Liver (tissue), 9 donors: ENCODE data around the gene TFCP2. TPM values are rescaled to one million over a fixed set of nuclear protein-coding genes. Genes with fewer than 3 reads are reported as not detected.

Source experiments
- DNase-seq: peaks from one replicate; pipeline ENCODE4 v3.0.0-alpha.2; 2017; ENCODE audit warnings: low spot score
- H3K27ac ChIP-seq, 2 donors: one replicate each; pipeline ENCODE4 v1.7.0; 2013; ENCODE audit warnings: inconsistent platforms in 2 of 2, low read length in 2 of 2, control low read depth in 1 of 2, low read depth in 1 of 2, mild to moderate bottlenecking in 1 of 2
- H3K27me3 ChIP-seq, 4 donors: one replicate each; pipeline versions ENCODE4 v1.6.1 to v1.7.0; 2013; ENCODE audit warnings: low read length in 3 of 4, inconsistent platforms in 1 of 4, mild to moderate bottlenecking in 1 of 4, moderate library complexity in 1 of 4; ENCODE audit not compliant: control insufficient read depth in 4 of 4, insufficient read depth in 4 of 4
- H3K36me3 ChIP-seq, 4 donors: one replicate each; pipeline versions ENCODE4 v1.6.1 to v1.7.0; 2013; ENCODE audit warnings: low read length in 3 of 4, mild to moderate bottlenecking in 3 of 4, low read depth in 1 of 4, moderate library complexity in 1 of 4; ENCODE audit not compliant: control insufficient read depth in 4 of 4, insufficient read depth in 3 of 4
- H3K4me1 ChIP-seq, 4 donors: one replicate each; pipeline versions ENCODE4 v1.6.1 to v1.7.0; 2013; ENCODE audit warnings: low read length in 3 of 4, mild to moderate bottlenecking in 3 of 4, moderate library complexity in 1 of 4; ENCODE audit not compliant: control insufficient read depth in 4 of 4, insufficient read depth in 4 of 4
- H3K4me3 ChIP-seq, 3 donors: one replicate each; pipeline versions ENCODE4 v1.6.1 to v1.7.0; 2013; ENCODE audit warnings: low read length in 3 of 3, control low read depth in 1 of 3, low read depth in 1 of 3, mild to moderate bottlenecking in 1 of 3
- H3K9ac ChIP-seq, 2 donors: one replicate each; pipeline ENCODE4 v1.7.0; 2013; ENCODE audit warnings: low read length in 2 of 2, mild to moderate bottlenecking in 2 of 2, moderate library complexity in 2 of 2, control low read depth in 1 of 2, low read depth in 1 of 2
- H3K9me3 ChIP-seq, 4 donors: one replicate each; pipeline versions ENCODE4 v1.6.1 to v1.7.0; 2013; ENCODE audit warnings: low read length in 3 of 4; ENCODE audit not compliant: control insufficient read depth in 4 of 4
- EGR1 ChIP-seq, 2 donors: IDR thresholded peaks; 2 replicates each; pipeline ENCODE4 v1.6.1; 2016 to 2018; ENCODE audit warnings: antibody characterized with exemption in 2 of 2, low read depth in 2 of 2
- FOXA1 ChIP-seq: IDR thresholded peaks from 2 replicates; pipeline ENCODE4 v1.6.1; 2016; ENCODE audit warnings: antibody characterized with exemption
- FOXA2 ChIP-seq: IDR thresholded peaks from 2 replicates; pipeline ENCODE4 v1.6.1; 2016; ENCODE audit warnings: antibody characterized with exemption
- GABPA ChIP-seq, 2 donors: IDR thresholded peaks in 1 of 2; conservative IDR thresholded peaks in 1 of 2; 2 replicates each; pipeline ENCODE4 v1.6.1; 2016; ENCODE audit warnings: antibody characterized with exemption in 2 of 2, mild to moderate bottlenecking in 1 of 2, moderate library complexity in 1 of 2
- HNF4A ChIP-seq, 2 donors: conservative IDR thresholded peaks; 2 replicates each; pipeline ENCODE4 v1.6.1; 2016; ENCODE audit warnings: antibody characterized with exemption in 2 of 2, mild to moderate bottlenecking in 2 of 2
- HNF4G ChIP-seq: IDR thresholded peaks from 2 replicates; pipeline ENCODE4 v1.6.1; 2016; ENCODE audit warnings: antibody characterized with exemption
- JUND ChIP-seq, 2 donors: IDR thresholded peaks; 2 replicates each; pipeline ENCODE4 v1.6.1; 2016; ENCODE audit warnings: antibody characterized with exemption in 2 of 2
- NR2F2 ChIP-seq: IDR thresholded peaks from 2 replicates; pipeline ENCODE4 v1.6.1; 2016; ENCODE audit warnings: antibody characterized with exemption
- RAD21 ChIP-seq, 2 donors: IDR thresholded peaks; 2 replicates each; pipeline ENCODE4 v1.6.1; 2016; ENCODE audit warnings: antibody characterized with exemption in 2 of 2, mild to moderate bottlenecking in 2 of 2
- RXRA ChIP-seq, 2 donors: IDR thresholded peaks; 2 replicates each; pipeline ENCODE4 v1.6.1; 2017 to 2018; ENCODE audit warnings: antibody characterized with exemption in 2 of 2, mild to moderate bottlenecking in 1 of 2
- SP1 ChIP-seq: IDR thresholded peaks from 2 replicates; pipeline ENCODE4 v1.6.1; 2018; ENCODE audit warnings: antibody characterized with exemption, mild to moderate bottlenecking
- TAF1 ChIP-seq: conservative IDR thresholded peaks from 2 replicates; pipeline ENCODE4 v1.6.1; 2016; ENCODE audit warnings: antibody characterized with exemption, mild to moderate bottlenecking
- YY1 ChIP-seq: IDR thresholded peaks from 2 replicates; pipeline ENCODE4 v1.6.1; 2016; ENCODE audit warnings: antibody characterized with exemption, mild to moderate bottlenecking
- WGBS: extraction: QIAGEN DNeasy Blood & Tissue Kit; methylation state at CpG from one replicate; pipeline ENCODE4 v1.1.7; 2013; 5-methylcytosine and 5-hydroxymethylcytosine counted together
- polyA plus RNA-seq, 2 donors: library from polyadenylated mRNA; stranded (reverse) in 1 of 2; unstranded in 1 of 2; fragments of 200-250 nt in 1 of 2; fragments of >200 nt in 1 of 2; fragmentation: Nextera tagmentation in 1 of 2; extraction: Ambion mirVana in 1 of 2; gene quantifications; one replicate each; pipeline versions ENCODE4 v1.2.1 to v1.2.3, GENCODE V29; 2013 to 2015
- total RNA-seq, 2 donors: library from RNA; depleted of rRNA; stranded (reverse); fragments of >200 nt; gene quantifications; one replicate each; pipeline ENCODE4 v1.2.3, GENCODE V29; 2014
- TF ChIP-seq, protein P1 (sequence below): IDR thresholded peaks from 2 replicates; pipeline ENCODE4 v1.6.1; 2016; ENCODE audit warnings: antibody characterized with exemption
- TF ChIP-seq, protein P2 (sequence below): fragments of 150-350 bp; IDR thresholded peaks from 2 replicates; pipeline ENCODE4 v1.5.1; 2017; ENCODE audit warnings: improper control_type of control experiment, low read depth, low read length; ENCODE audit not compliant: missing input control
- TF ChIP-seq, protein P3 (sequence below): IDR thresholded peaks from 2 replicates; pipeline ENCODE4 v1.6.1; 2016; ENCODE audit warnings: antibody characterized with exemption
- TF ChIP-seq, protein P4 (sequence below): IDR thresholded peaks from 2 replicates; pipeline ENCODE4 v1.6.1; 2016; ENCODE audit warnings: antibody characterized with exemption
- TF ChIP-seq, protein P5 (sequence below): IDR thresholded peaks from 2 replicates; pipeline ENCODE4 v1.6.1; 2016; ENCODE audit warnings: antibody characterized with exemption, mild to moderate bottlenecking
- donor health status: healthy.
- donor health status: healthy.
- donor health status: healthy.
- donor health status: healthy.
- donor health status: healthy.

The TFCP2 gene
- total and polyA plus RNA-seq, 4 donors: 1.6 to 8.6 (median 5.1) TPM

DNA sequence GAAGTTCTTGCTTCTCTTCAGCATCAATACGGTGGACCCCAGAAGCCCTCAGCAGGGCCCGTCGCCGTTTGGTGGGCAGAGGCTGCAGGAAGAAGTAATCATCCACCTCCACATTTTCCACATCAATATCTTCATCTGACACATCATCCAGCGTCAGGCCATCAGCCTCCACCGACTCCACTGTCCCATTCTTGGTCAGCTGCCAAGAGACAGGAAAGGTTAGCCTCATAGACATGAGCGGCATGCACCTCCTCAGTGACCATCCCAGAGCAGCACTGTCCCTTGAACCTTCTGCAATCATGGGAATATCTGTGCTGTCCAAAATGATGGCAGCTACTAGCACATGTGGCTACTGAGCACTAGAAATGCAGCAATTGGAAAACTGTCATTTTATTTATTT, 105.2 kb downstream of the TFCP2 start:
- H3K4me1 ChIP-seq: peaks cover 0 to 6% (median 0%) of the 10 kb centered on the region in 4 donors
- TF ChIP-seq, protein P1, sequence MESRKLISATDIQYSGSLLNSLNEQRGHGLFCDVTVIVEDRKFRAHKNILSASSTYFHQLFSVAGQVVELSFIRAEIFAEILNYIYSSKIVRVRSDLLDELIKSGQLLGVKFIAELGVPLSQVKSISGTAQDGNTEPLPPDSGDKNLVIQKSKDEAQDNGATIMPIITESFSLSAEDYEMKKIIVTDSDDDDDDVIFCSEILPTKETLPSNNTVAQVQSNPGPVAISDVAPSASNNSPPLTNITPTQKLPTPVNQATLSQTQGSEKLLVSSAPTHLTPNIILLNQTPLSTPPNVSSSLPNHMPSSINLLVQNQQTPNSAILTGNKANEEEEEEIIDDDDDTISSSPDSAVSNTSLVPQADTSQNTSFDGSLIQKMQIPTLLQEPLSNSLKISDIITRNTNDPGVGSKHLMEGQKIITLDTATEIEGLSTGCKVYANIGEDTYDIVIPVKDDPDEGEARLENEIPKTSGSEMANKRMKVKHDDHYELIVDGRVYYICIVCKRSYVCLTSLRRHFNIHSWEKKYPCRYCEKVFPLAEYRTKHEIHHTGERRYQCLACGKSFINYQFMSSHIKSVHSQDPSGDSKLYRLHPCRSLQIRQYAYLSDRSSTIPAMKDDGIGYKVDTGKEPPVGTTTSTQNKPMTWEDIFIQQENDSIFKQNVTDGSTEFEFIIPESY: no peak
- no peak for TF ChIP-seq EGR1 (IDR thresholded peaks at IDR 0.05; ENCODE audit: low read depth in 2 of 2)
- no peak for TF ChIP-seq NR2F2
- TF ChIP-seq, protein P2, sequence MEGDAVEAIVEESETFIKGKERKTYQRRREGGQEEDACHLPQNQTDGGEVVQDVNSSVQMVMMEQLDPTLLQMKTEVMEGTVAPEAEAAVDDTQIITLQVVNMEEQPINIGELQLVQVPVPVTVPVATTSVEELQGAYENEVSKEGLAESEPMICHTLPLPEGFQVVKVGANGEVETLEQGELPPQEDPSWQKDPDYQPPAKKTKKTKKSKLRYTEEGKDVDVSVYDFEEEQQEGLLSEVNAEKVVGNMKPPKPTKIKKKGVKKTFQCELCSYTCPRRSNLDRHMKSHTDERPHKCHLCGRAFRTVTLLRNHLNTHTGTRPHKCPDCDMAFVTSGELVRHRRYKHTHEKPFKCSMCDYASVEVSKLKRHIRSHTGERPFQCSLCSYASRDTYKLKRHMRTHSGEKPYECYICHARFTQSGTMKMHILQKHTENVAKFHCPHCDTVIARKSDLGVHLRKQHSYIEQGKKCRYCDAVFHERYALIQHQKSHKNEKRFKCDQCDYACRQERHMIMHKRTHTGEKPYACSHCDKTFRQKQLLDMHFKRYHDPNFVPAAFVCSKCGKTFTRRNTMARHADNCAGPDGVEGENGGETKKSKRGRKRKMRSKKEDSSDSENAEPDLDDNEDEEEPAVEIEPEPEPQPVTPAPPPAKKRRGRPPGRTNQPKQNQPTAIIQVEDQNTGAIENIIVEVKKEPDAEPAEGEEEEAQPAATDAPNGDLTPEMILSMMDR: no peak
- TF ChIP-seq HNF4G: no peak
- no peak for TF ChIP-seq YY1
- TF ChIP-seq RXRA (IDR thresholded peaks at IDR 0.05): no peak
- TF ChIP-seq RAD21 (IDR thresholded peaks at IDR 0.05): no peak
- TF ChIP-seq, protein P3, sequence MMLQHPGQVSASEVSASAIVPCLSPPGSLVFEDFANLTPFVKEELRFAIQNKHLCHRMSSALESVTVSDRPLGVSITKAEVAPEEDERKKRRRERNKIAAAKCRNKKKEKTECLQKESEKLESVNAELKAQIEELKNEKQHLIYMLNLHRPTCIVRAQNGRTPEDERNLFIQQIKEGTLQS: no peak
- H3K9me3 ChIP-seq: no peaks in the 10 kb centered on the region
- H3K27me3 ChIP-seq: no peaks in the 10 kb centered on the region
- H3K36me3 ChIP-seq: peaks cover 8 to 43% (median 20%) of the 10 kb centered on the region in 4 donors
- WGBS: 92% methylated on average over 7 of the region's 7 CpGs
- H3K27ac ChIP-seq: no peak overlapping the region
- DNase-seq: no peak
- H3K9ac ChIP-seq: no peak overlapping the region
- no peak overlapping the region for H3K4me3 ChIP-seq

DNA sequence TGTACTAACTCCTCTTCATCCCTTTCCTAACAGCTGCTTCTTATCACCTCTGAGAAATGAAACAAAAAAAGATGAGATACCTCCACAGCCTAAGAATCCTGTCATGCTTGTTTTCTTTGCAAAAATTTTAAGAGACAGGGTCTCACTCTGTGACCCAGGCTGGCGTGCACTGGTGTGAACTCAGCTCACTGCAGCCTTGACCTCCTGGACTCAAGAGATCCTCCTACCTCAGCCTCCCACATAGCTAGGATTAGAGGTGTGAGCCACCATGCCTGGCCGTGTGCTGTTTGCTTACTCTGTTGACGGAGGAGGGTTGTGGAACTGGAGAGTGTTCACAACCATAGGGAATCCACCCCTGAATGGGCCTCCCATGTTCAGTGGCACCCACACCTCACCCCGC, 105.7 kb downstream of the TFCP2 start:
- DNase-seq: no peak
- 96% methylated on average over 4 of the region's 4 CpGs for WGBS
- Histone ChIP-seq H3K4me3 (no peak overlapping the region), H3K27me3 (no peaks in the 10 kb centered on the region), H3K9me3 (no peaks in the 10 kb centered on the region), H3K36me3 (peaks cover 6 to 46% (median 21%) of the 10 kb centered on the region in 4 donors), H3K27ac (no peak overlapping the region), H3K4me1 (peaks cover 0 to 8% (median 0%) of the 10 kb centered on the region in 4 donors), H3K9ac (no peak overlapping the region)
- TF ChIP-seq RXRA (IDR thresholded peaks at IDR 0.05) (no peak), HNF4A (conservative IDR thresholded peaks at IDR 0.05) (no peak), GABPA (IDR thresholded peaks at IDR 0.05 in 1 of 2, conservative IDR thresholded peaks at IDR 0.05 in 1 of 2) (no peak), JUND (IDR thresholded peaks at IDR 0.05) (no peak), FOXA1 (no peak), FOXA2 (no peak), NR2F2 (no peak), EGR1 (IDR thresholded peaks at IDR 0.05; ENCODE audit: low read depth in 2 of 2) (no peak), HNF4G (no peak), SP1 (no peak), TAF1 (no peak), RAD21 (IDR thresholded peaks at IDR 0.05) (no peak), YY1 (no peak)
- TF ChIP-seq, protein P4, sequence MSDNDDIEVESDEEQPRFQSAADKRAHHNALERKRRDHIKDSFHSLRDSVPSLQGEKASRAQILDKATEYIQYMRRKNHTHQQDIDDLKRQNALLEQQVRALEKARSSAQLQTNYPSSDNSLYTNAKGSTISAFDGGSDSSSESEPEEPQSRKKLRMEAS: no peak
- TF ChIP-seq, protein P2: no peak
- TF ChIP-seq, protein P1: no peak
- TF ChIP-seq, protein P3: no peak
- TF ChIP-seq, protein P5, sequence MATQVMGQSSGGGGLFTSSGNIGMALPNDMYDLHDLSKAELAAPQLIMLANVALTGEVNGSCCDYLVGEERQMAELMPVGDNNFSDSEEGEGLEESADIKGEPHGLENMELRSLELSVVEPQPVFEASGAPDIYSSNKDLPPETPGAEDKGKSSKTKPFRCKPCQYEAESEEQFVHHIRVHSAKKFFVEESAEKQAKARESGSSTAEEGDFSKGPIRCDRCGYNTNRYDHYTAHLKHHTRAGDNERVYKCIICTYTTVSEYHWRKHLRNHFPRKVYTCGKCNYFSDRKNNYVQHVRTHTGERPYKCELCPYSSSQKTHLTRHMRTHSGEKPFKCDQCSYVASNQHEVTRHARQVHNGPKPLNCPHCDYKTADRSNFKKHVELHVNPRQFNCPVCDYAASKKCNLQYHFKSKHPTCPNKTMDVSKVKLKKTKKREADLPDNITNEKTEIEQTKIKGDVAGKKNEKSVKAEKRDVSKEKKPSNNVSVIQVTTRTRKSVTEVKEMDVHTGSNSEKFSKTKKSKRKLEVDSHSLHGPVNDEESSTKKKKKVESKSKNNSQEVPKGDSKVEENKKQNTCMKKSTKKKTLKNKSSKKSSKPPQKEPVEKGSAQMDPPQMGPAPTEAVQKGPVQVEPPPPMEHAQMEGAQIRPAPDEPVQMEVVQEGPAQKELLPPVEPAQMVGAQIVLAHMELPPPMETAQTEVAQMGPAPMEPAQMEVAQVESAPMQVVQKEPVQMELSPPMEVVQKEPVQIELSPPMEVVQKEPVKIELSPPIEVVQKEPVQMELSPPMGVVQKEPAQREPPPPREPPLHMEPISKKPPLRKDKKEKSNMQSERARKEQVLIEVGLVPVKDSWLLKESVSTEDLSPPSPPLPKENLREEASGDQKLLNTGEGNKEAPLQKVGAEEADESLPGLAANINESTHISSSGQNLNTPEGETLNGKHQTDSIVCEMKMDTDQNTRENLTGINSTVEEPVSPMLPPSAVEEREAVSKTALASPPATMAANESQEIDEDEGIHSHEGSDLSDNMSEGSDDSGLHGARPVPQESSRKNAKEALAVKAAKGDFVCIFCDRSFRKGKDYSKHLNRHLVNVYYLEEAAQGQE: no peak
